GM21737 (cell line): ENCODE measurements around the gene KCNN1.
"Not testable (repeated sequence)": the region's sequence is repeated elsewhere in the genome, so short reads cannot be mapped to it uniquely, and the experiment has no call there.

Experiments
- ATAC-seq: cut with Tn5 transposase; IDR thresholded peaks from one replicate; pipeline ENCODE4 v1.9.1; 2021; ENCODE audit warnings: mild to moderate bottlenecking, moderate library complexity; ENCODE audit not compliant: unreplicated experiment

KCNN1 gene

GRCh38 chr19:17999684-18000479 lies 33.0 kb downstream of the KCNN1 start:
- ATAC-seq = no peak

GRCh38 chr19:18000480-18000914 lies 33.6 kb downstream of the KCNN1 start:
- no peak for ATAC-seq

- ATAC-seq = peak; percentile 57
Observed at GRCh38 chr19:18000915-18001776, 34.2 kb downstream of the KCNN1 start.

GRCh38 chr19:18001777-18002345 lies 35.0 kb downstream of the KCNN1 start:
- no peak for ATAC-seq

GRCh38 chr19:18002347-18002850 lies 35.5 kb downstream of the KCNN1 start:
- ATAC-seq = no peak

- not testable (repeated sequence) for ATAC-seq
Observed at GRCh38 chr19:18005750-18006149, 38.8 kb downstream of the KCNN1 start.

GRCh38 chr19:18007044-18007916 lies 40.4 kb downstream of the KCNN1 start:
- peak; percentile 58 for ATAC-seq

- ATAC-seq = peak; percentile 57
Observed at GRCh38 chr19:18007917-18008673, 41.2 kb downstream of the KCNN1 start, which contains the start of gene ARRDC2. Gene ARRDC2, plus strand, starts transcription at chr19:18008170. Its CDS starts 141 bp downstream, at chr19:18008311.

GRCh38 chr19:18008814-18009213 lies 41.9 kb downstream of the KCNN1 start:
- ATAC-seq = no peak

- ATAC-seq = no peak
Observed at GRCh38 chr19:18009412-18010066, 42.6 kb downstream of the KCNN1 start.

GRCh38 chr19:18010149-18010548 lies 43.2 kb downstream of the KCNN1 start:
- ATAC-seq = no peak

GRCh38 chr19:18013210-18014111 lies 46.6 kb downstream of the KCNN1 start:
- no peak for ATAC-seq

GRCh38 chr19:18014197-18014596 lies 47.3 kb downstream of the KCNN1 start:
- no peak for ATAC-seq

- ATAC-seq = no peak
Observed at GRCh38 chr19:18016209-18016910, 49.5 kb downstream of the KCNN1 start.

- ATAC-seq = no peak
Observed at GRCh38 chr19:18017275-18018083, 50.6 kb downstream of the KCNN1 start.
